HepG2 (cell line): Measurements from ENCODE around the gene IRAK4. TPM values are rescaled to one million over a fixed set of nuclear protein-coding genes. Genes with fewer than 3 reads are reported as not detected.

Experiments
- ATAC-seq: fragments of 200-7000 bp; cut with Tn5 transposase; 3 replicates; pipeline ENCODE4 v1.9.1; 2020; ENCODE audit warnings: mild to moderate bottlenecking, moderate library complexity
- BruUV-seq: library from RNA; stranded (reverse); fragments of 400-500 nt; replicated peaks from 2 replicates; lab custom pipeline; 2021; lab: Mats Ljungman, UMichigan
- CTCF ChIA-PET: fragments of 300-600 bp; formaldehyde crosslinking; extraction: SDS; loops from one replicate; lab custom pipeline; 2021; ENCODE audit warnings: low total read pairs, inconsistent platforms, low intra/inter-chr PET ratio; lab: Yijun Ruan, JAX
- POLR2A ChIA-PET: fragments of 350-600 bp; sonication (Branson Sonifier 250); formaldehyde crosslinking; loops from one replicate; lab custom pipeline; 2020; ENCODE audit warnings: antibody characterized with exemption, inconsistent platforms; lab: Yijun Ruan, JAX
- DNase-seq: peaks from one replicate; pipeline ENCODE4 v3.0.0-alpha.2; 2015; ENCODE audit warnings: low spot score
- FAIRE-seq: peaks from 3 replicates; lab custom pipeline; 2011; peaks lifted over from hg19 to GRCh38; lab: Jason Lieb, UNC
- H2AFZ ChIP-seq: one replicate; pipeline ENCODE4 v1.6.1; 2011; ENCODE audit warnings: low read length, inconsistent platforms
- H3K27ac ChIP-seq: fragments of 300-600 bp; 3 replicates; pipeline ENCODE4 v1.8.0; 2011; ENCODE audit warnings: mixed run types, mild to moderate bottlenecking, mixed read lengths, low read length, inconsistent platforms; ENCODE audit not compliant: insufficient read depth; ENCODE audit errors: extremely low read length
- H3K27me3 ChIP-seq, 2 experiments: fragments of 200-600 bp in 1 of 2; 2 replicates in 1 of 2; 3 replicates in 1 of 2; pipeline versions ENCODE4 v1.6.0 to v1.8.0; 2011; ENCODE audit warnings: low read length in 2 of 2, mild to moderate bottlenecking in 2 of 2, moderate library complexity in 2 of 2, inconsistent platforms in 1 of 2; ENCODE audit not compliant: insufficient read depth in 2 of 2, control insufficient read depth in 1 of 2
- H3K36me3 ChIP-seq, 2 experiments: fragments of 200-600 bp in 1 of 2; replicated peaks in 1 of 2; 2 replicates in 1 of 2; 3 replicates in 1 of 2; pipeline versions ENCODE4 v1.5.1 to v1.8.0; 2011; ENCODE audit warnings: low read length in 2 of 2, inconsistent platforms in 1 of 2; ENCODE audit not compliant: insufficient read depth in 2 of 2, control insufficient read depth in 1 of 2
- H3K4me1 ChIP-seq: 2 replicates; pipeline ENCODE4 v1.5.1; 2012; ENCODE audit warnings: low read length, inconsistent platforms; ENCODE audit not compliant: insufficient read depth
- H3K4me2 ChIP-seq: 2 replicates; pipeline ENCODE4 v1.6.0; 2011; ENCODE audit warnings: low read depth, low read length, inconsistent platforms
- H3K4me3 ChIP-seq, 3 experiments: fragments of 200-600 bp in 1 of 3; sonication (generic), shearing (Covaris generic) in 1 of 3; replicated peaks in 1 of 3; 2 replicates each; pipeline ENCODE4 v1.5.1; 2011 to 2016; ENCODE audit warnings: low read length in 3 of 3, inconsistent platforms in 2 of 3, low read depth in 2 of 3, mild to moderate bottlenecking in 2 of 3, control low read depth in 1 of 3, mixed read lengths in 1 of 3; ENCODE audit not compliant: insufficient read depth in 1 of 3
- H3K79me2 ChIP-seq: one replicate; pipeline ENCODE4 v1.6.1; 2011; ENCODE audit warnings: low read length, inconsistent platforms; ENCODE audit not compliant: insufficient read depth
- H3K9ac ChIP-seq: 2 replicates; pipeline ENCODE4 v1.6.0; 2011; ENCODE audit warnings: mild to moderate bottlenecking, low read depth, low read length, inconsistent platforms; ENCODE audit not compliant: insufficient read depth
- H3K9me3 ChIP-seq: 2 replicates; pipeline ENCODE4 v1.5.1; 2012; ENCODE audit warnings: mild to moderate bottlenecking, low read length
- H4K20me1 ChIP-seq: 2 replicates; pipeline ENCODE4 v1.6.0; 2011; ENCODE audit warnings: inconsistent platforms, mild to moderate bottlenecking, low read length, moderate library complexity; ENCODE audit not compliant: insufficient read depth
- FOXA1 ChIP-seq, 2 experiments: fragments of 450-650 bp in 1 of 2; sonication (generic) in 1 of 2; formaldehyde crosslinking in 1 of 2; IDR thresholded peaks; 2 replicates each; pipeline versions ENCODE4 v1.4.0 to v1.6.1; 2016 to 2020; ENCODE audit warnings: missing genetic modification reagents in 1 of 2
- FOXA3 ChIP-seq: IDR thresholded peaks from 2 replicates; pipeline ENCODE4 v1.6.1; 2016; ENCODE audit warnings: missing genetic modification reagents, missing compliant biosample characterization
- NR2F1 ChIP-seq, 2 experiments: fragments of 450-650 bp in 1 of 2; formaldehyde crosslinking in 1 of 2; IDR thresholded peaks; 2 replicates each; pipeline versions ENCODE4 v1.5.0 to v1.6.1; 2016 to 2020; ENCODE audit warnings: mild to moderate bottlenecking in 1 of 2, missing compliant biosample characterization in 1 of 2, missing genetic modification reagents in 1 of 2, moderate library complexity in 1 of 2
- NR2F2 ChIP-seq: IDR thresholded peaks from 2 replicates; pipeline ENCODE4 v1.6.1; 2012; ENCODE audit warnings: low read depth, inconsistent platforms, borderline replicate concordance
- NR2F6 ChIP-seq, 2 experiments: IDR thresholded peaks; 2 replicates each; pipeline ENCODE4 v1.6.1; 2016; ENCODE audit warnings: antibody characterized with exemption in 1 of 2, mild to moderate bottlenecking in 1 of 2
- SOX13 ChIP-seq, 3 experiments: fragments of 450-650 bp in 1 of 3; sonication (generic) in 1 of 3; formaldehyde crosslinking in 1 of 3; IDR thresholded peaks in 2 of 3; conservative IDR thresholded peaks in 1 of 3; 2 replicates each; pipeline versions ENCODE4 v1.5.0 to v1.6.1; 2016 to 2020; ENCODE audit warnings: antibody characterized with exemption in 1 of 3, mild to moderate bottlenecking in 1 of 3, missing compliant biosample characterization in 1 of 3, missing genetic modification reagents in 1 of 3, moderate library complexity in 1 of 3
- ZKSCAN5 ChIP-seq: sonication (generic); formaldehyde crosslinking; IDR thresholded peaks from 2 replicates; pipeline ENCODE4 v1.5.1; 2020; ENCODE audit warnings: mild to moderate bottlenecking, missing genetic modification reagents
- ZNF552 ChIP-seq: sonication (generic); formaldehyde crosslinking; IDR thresholded peaks from 2 replicates; pipeline ENCODE4 v1.9.0; 2022; ENCODE audit warnings: missing genetic modification reagents, mild to moderate bottlenecking, borderline replicate concordance
- WGBS: methylation state at CpG from one replicate; pipeline ENCODE4 v1.1.6; 2017; ENCODE audit warnings: low lambda C conversion rate; 5-methylcytosine and 5-hydroxymethylcytosine counted together
- in situ Hi-C: cut with HindIII; loops from 2 replicates; pipeline ENCODE4 v1.10.0; 2017; ENCODE audit warnings: low pct_unique_long_range_greater_than_20kb; ENCODE audit not compliant: extremely low pct_ligation_motif_present
- intact Hi-C: fragments of 100-400 bp; cut with micrococcal nuclease; formaldehyde crosslinking; loops from one replicate; pipeline ENCODE4 v1.10.0; 2022; ENCODE audit not compliant: unreplicated experiment
- polyA plus RNA-seq, 8 experiments: library from polyadenylated mRNA; depleted of rRNA in 3 of 8; stranded (reverse) in 7 of 8; unstranded in 1 of 8; fragments of >200 nt; fragmentation: Illumina TruSeq in 4 of 8; extraction: Trizol in 4 of 8; gene quantifications; 2 replicates each; pipeline versions ENCODE4 v1.2.1 to v1.2.3, GENCODE V29; 2011 to 2016; ENCODE audit warnings: low read depth in 4 of 8, missing spikeins in 1 of 8, mixed read lengths in 1 of 8; ENCODE audit not compliant: insufficient read depth in 1 of 8
- total RNA-seq, 5 experiments: library from RNA; depleted of rRNA; stranded (reverse); fragments of >200 nt; fragmentation: Illumina TruSeq; extraction: Trizol; gene quantifications; 2 replicates each; pipeline ENCODE4 v1.2.3, GENCODE V29; 2016; ENCODE audit warnings: low read depth in 1 of 5
- TF ChIP-seq, protein P1 (sequence below): IDR thresholded peaks from 2 replicates; pipeline ENCODE4 v1.4.0; 2020; ENCODE audit warnings: mild to moderate bottlenecking, missing genetic modification reagents

The IRAK4 gene
- total and polyA plus RNA-seq, 2 of the 13 experiments (the other 11 are each of a cell fraction or from before 2014, with no cell fraction given) = 6.6 to 7.1 TPM

DNA sequence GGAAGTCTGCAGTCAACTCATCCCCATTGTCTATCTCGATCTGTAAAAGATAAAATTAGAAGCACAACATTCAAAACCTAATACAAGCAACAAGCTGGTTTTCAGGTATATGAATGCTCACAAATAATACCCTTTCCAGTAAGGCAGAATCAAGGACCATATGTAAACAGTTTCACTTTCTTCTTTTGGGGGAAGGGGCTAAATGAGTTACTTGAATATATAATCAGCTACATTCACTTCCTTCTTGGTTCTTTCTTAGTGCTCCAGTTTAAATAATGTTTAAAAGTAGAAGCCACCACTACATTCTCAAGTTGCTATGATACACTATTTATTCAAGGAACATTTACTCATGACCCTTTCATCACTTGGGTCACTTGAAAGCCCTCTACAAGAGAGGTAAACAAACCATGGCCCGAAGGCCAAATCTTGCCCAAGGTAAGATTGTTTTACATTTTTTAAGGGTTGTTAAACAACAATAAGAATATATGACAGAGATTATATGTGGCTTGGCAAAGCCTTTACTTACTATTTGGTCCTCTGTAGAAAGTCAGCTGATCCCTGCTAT, 37.0 kb downstream of the IRAK4 start:
- FAIRE-seq = no peak
- peaks cover 0 to 34% of the 10 kb centered on the region in 2 experiments; a peak in 4 of 5 replicates for H3K36me3 ChIP-seq

More for the DNA sequence above, 37.0 kb downstream of the IRAK4 start:
- H3K79me2 ChIP-seq = no peaks in the 10 kb centered on the region
- in situ Hi-C loops = no loop called here
- no peak overlapping the region for H3K4me3 ChIP-seq
- DNase-seq (peak; percentile 60), ATAC-seq (peak; percentile 71)
- no TSS peak for BruUV-seq
- no peak overlapping the region for H3K4me2 ChIP-seq
- no peaks in the 10 kb centered on the region for H4K20me1 ChIP-seq
- peak overlapping the region; percentile 33 for H3K27ac ChIP-seq
- intact Hi-C loops = no loop called here
- ChIA-PET POLR2A (interaction anchor here (1.4 to 2.4 kb wide), 2 partner anchors 10 to 11 kb away, joined by 3 to 7 read pairs; partner anchors contain the start of gene TWF1), CTCF (no interaction called here)
- H3K4me1 ChIP-seq = peaks cover 13% of the 10 kb centered on the region
- no peaks in the 10 kb centered on the region for H3K9me3 ChIP-seq
- TF ChIP-seq ZNF552 (CRISPR knock-in tag) (no peak), NR2F1 (CRISPR knock-in tag; IDR thresholded peaks at IDR 0.05) (peak; percentile 49 to 74; a peak in 3 of 4 replicates), FOXA3 (peak; percentile 17; the same call in 1 of the 2 replicates), FOXA1 (IDR thresholded peaks at IDR 0.05) (no peak), FOXA1 (CRISPR knock-in tag; IDR thresholded peaks at IDR 0.05) (peak; percentile 36; the same call in 1 of the 2 replicates), SOX13 (IDR thresholded peaks at IDR 0.05) (no peak), SOX13 (CRISPR knock-in tag; conservative IDR thresholded peaks at IDR 0.05 in 1 of 2, IDR thresholded peaks at IDR 0.05 in 1 of 2) (peak in 1 of 2 experiments; percentile 13; a peak in 1 of 4 replicates), NR2F2 (peak; percentile 67; the same call in 1 of the 2 replicates), ZKSCAN5 (no peak), NR2F6 (IDR thresholded peaks at IDR 0.05) (peak; percentile 76), NR2F6 (CRISPR knock-in tag; IDR thresholded peaks at IDR 0.05) (no peak)
- TF ChIP-seq, protein P1, sequence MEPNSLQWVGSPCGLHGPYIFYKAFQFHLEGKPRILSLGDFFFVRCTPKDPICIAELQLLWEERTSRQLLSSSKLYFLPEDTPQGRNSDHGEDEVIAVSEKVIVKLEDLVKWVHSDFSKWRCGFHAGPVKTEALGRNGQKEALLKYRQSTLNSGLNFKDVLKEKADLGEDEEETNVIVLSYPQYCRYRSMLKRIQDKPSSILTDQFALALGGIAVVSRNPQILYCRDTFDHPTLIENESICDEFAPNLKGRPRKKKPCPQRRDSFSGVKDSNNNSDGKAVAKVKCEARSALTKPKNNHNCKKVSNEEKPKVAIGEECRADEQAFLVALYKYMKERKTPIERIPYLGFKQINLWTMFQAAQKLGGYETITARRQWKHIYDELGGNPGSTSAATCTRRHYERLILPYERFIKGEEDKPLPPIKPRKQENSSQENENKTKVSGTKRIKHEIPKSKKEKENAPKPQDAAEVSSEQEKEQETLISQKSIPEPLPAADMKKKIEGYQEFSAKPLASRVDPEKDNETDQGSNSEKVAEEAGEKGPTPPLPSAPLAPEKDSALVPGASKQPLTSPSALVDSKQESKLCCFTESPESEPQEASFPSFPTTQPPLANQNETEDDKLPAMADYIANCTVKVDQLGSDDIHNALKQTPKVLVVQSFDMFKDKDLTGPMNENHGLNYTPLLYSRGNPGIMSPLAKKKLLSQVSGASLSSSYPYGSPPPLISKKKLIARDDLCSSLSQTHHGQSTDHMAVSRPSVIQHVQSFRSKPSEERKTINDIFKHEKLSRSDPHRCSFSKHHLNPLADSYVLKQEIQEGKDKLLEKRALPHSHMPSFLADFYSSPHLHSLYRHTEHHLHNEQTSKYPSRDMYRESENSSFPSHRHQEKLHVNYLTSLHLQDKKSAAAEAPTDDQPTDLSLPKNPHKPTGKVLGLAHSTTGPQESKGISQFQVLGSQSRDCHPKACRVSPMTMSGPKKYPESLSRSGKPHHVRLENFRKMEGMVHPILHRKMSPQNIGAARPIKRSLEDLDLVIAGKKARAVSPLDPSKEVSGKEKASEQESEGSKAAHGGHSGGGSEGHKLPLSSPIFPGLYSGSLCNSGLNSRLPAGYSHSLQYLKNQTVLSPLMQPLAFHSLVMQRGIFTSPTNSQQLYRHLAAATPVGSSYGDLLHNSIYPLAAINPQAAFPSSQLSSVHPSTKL (CRISPR knock-in tag) = peak; percentile 26; the same call in 1 of the 2 replicates
- 49% methylated on average over 2 of the region's 2 CpGs for WGBS
- H2AFZ ChIP-seq = no peak overlapping the region
- no peaks in the 10 kb centered on the region; a peak in 1 of 5 replicates for H3K27me3 ChIP-seq
- no peak overlapping the region for H3K9ac ChIP-seq
